Activated gamma-delta T cell (primary cell): ENCODE data around the gene AP1S2.
"Not testable (repeated sequence)": the region's sequence is repeated elsewhere in the genome, so short reads cannot be mapped to it uniquely, and the experiment has no call there.

Experiments
- DNase-seq: peaks from one replicate; lab custom pipeline; 2025; lab: John Stamatoyannopoulos, UW
- total RNA-seq, 2 donors: gene quantifications; one replicate each; lab custom pipeline; 2026; lab: John Stamatoyannopoulos, UW

Gene AP1S2
- total RNA-seq: 40.7 to 54.7 reads per million in 2 donors

- DNase-seq: peak; percentile 98
Observed at GRCh38 chrX:15854712-15855567, at the start of gene AP1S2. Gene AP1S2 (minus strand): TSS chrX:15854813. CDS start chrX:15852524, 2,289 bp downstream.

- DNase-seq: no peak
Observed at GRCh38 chrX:15903186-15903681, 48.6 kb upstream of the AP1S2 start.

GRCh38 chrX:15895334-15895733 lies 40.7 kb upstream of the AP1S2 start:
- no peak for DNase-seq

GRCh38 chrX:15894724-15895123 lies 40.1 kb upstream of the AP1S2 start:
- no peak for DNase-seq

GRCh38 chrX:15890463-15890862 lies 35.9 kb upstream of the AP1S2 start:
- DNase-seq: no peak

- DNase-seq: no peak
Observed at GRCh38 chrX:15888062-15888461, 33.4 kb upstream of the AP1S2 start.

GRCh38 chrX:15883540-15883863 lies 28.9 kb upstream of the AP1S2 start:
- DNase-seq: no peak

- DNase-seq: no peak
Observed at GRCh38 chrX:15882704-15883539, 28.3 kb upstream of the AP1S2 start.

- DNase-seq: no peak
Observed at GRCh38 chrX:15881381-15881897, 26.8 kb upstream of the AP1S2 start.

GRCh38 chrX:15877914-15878313 lies 23.3 kb upstream of the AP1S2 start:
- not testable (repeated sequence) for DNase-seq

- DNase-seq: no peak
Observed at GRCh38 chrX:15877380-15877779, 22.8 kb upstream of the AP1S2 start.

GRCh38 chrX:15874672-15875071 lies 20.1 kb upstream of the AP1S2 start:
- DNase-seq: no peak

- no peak for DNase-seq
Observed at GRCh38 chrX:15873566-15873965, 19.0 kb upstream of the AP1S2 start.

GRCh38 chrX:15870310-15870709 lies 15.7 kb upstream of the AP1S2 start:
- no peak for DNase-seq

GRCh38 chrX:15869695-15870094 lies 15.1 kb upstream of the AP1S2 start:
- DNase-seq: no peak

- DNase-seq: no peak
Observed at GRCh38 chrX:15866147-15866546, 11.5 kb upstream of the AP1S2 start.

- DNase-seq: no peak
Observed at GRCh38 chrX:15864629-15865028, 10.0 kb upstream of the AP1S2 start.

GRCh38 chrX:15864023-15864422 lies 9.4 kb upstream of the AP1S2 start:
- no peak for DNase-seq

GRCh38 chrX:15860921-15861320 lies 6.3 kb upstream of the AP1S2 start:
- DNase-seq: no peak

GRCh38 chrX:15858051-15858450 lies 3.4 kb upstream of the AP1S2 start:
- DNase-seq: no peak

GRCh38 chrX:15856636-15857035 lies 2.0 kb upstream of the AP1S2 start:
- no peak for DNase-seq

- no peak for DNase-seq
Observed at GRCh38 chrX:15856222-15856587, 1.6 kb upstream of the AP1S2 start.
